K562 (cell line): ENCODE data around the gene SPHK2. TPM values are rescaled to one million over a fixed set of nuclear protein-coding genes. Genes with fewer than 3 reads are reported as not detected.

Experiments used
- ATAC-seq: fragments of 200-7000 bp; cut with Tn5 transposase; 3 replicates; pipeline ENCODE4 v1.9.1; 2020; ENCODE audit warnings: moderate library complexity
- BruUV-seq: library from RNA; stranded (reverse); fragments of 400-500 nt; replicated peaks from 2 replicates; lab custom pipeline; 2021; lab: Mats Ljungman, UMichigan
- CTCF ChIA-PET: fragments of 300-600 bp; formaldehyde crosslinking; extraction: SDS; loops from one replicate; lab custom pipeline; 2021; ENCODE audit warnings: low intra/inter-chr PET ratio; lab: Yijun Ruan, JAX
- POLR2A ChIA-PET: fragments of 300-600, 350-650 bp; sonication (Branson Sonifier 250); formaldehyde crosslinking; extraction: SDS; loops from one replicate; lab custom pipeline; 2021; ENCODE audit warnings: antibody characterized with exemption, inconsistent platforms; lab: Yijun Ruan, JAX
- DNase-seq, 4 experiments: peaks; one replicate each; pipeline versions ENCODE4 v3.0.0 to v3.0.0-alpha.2; 2011 to 2018; ENCODE audit warnings: low spot score in 3 of 4, mixed read lengths in 3 of 4; ENCODE audit errors: extremely low read depth in 1 of 4
- FAIRE-seq: peaks from 2 replicates; lab custom pipeline; 2011; peaks lifted over from hg19 to GRCh38; lab: Jason Lieb, UNC
- H2AFZ ChIP-seq: 2 replicates; pipeline ENCODE4 v1.6.0; 2011; ENCODE audit warnings: low read depth, low read length, control low read depth, inconsistent platforms
- H3K27ac ChIP-seq: fragments of 200-600 bp; 3 replicates; pipeline ENCODE4 v1.8.0; 2011; ENCODE audit warnings: low read depth, mild to moderate bottlenecking, control low read depth, inconsistent platforms, low read length, moderate library complexity, mixed read lengths; ENCODE audit errors: extremely low read depth
- H3K27me3 ChIP-seq, 2 experiments: fragments of 300-600 bp in 1 of 2; 2 replicates in 1 of 2; 3 replicates in 1 of 2; pipeline versions ENCODE4 v1.6.0 to v1.8.0; 2011; ENCODE audit warnings: inconsistent platforms in 2 of 2, low read length in 2 of 2, mild to moderate bottlenecking in 1 of 2, mixed read lengths in 1 of 2, moderate library complexity in 1 of 2; ENCODE audit not compliant: control insufficient read depth in 2 of 2, insufficient read depth in 2 of 2
- H3K36me3 ChIP-seq: fragments of 300-600 bp; 3 replicates; pipeline ENCODE4 v1.8.0; 2011; ENCODE audit warnings: mild to moderate bottlenecking, low read length, inconsistent platforms; ENCODE audit not compliant: control insufficient read depth, insufficient read depth
- H3K4me1 ChIP-seq, 2 experiments: fragments of 200-600 bp in 1 of 2; replicated peaks in 1 of 2; 2 replicates in 1 of 2; 3 replicates in 1 of 2; pipeline versions ENCODE4 v1.5.1 to v1.8.0; 2011; ENCODE audit warnings: inconsistent platforms in 2 of 2, low read length in 2 of 2, mild to moderate bottlenecking in 1 of 2, mixed read lengths in 1 of 2, moderate library complexity in 1 of 2; ENCODE audit not compliant: control insufficient read depth in 2 of 2, insufficient read depth in 2 of 2
- H3K4me2 ChIP-seq: 2 replicates; pipeline ENCODE4 v1.6.1; 2011; ENCODE audit warnings: low read length, control low read depth, inconsistent platforms, mixed read lengths; ENCODE audit not compliant: insufficient read depth
- H3K4me3 ChIP-seq: fragments of 200-600 bp; sonication (generic), shearing (Covaris generic); 2 replicates; pipeline ENCODE4 v1.5.1; 2016; ENCODE audit warnings: control low read depth, inconsistent platforms
- H3K79me2 ChIP-seq: fragments of 200-600 bp; 3 replicates; pipeline ENCODE4 v1.8.0; 2011; ENCODE audit warnings: low read length, inconsistent platforms; ENCODE audit not compliant: control insufficient read depth, insufficient read depth
- H3K9ac ChIP-seq, 2 experiments: 2 replicates each; pipeline versions ENCODE4 v1.6.0 to v1.6.1; 2011; ENCODE audit warnings: low read depth in 2 of 2, low read length in 2 of 2, control low read depth in 1 of 2, inconsistent platforms in 1 of 2, mild to moderate bottlenecking in 1 of 2, mixed read lengths in 1 of 2; ENCODE audit not compliant: insufficient read depth in 1 of 2
- H3K9me1 ChIP-seq: one replicate; pipeline ENCODE4 v1.6.0; 2011; ENCODE audit warnings: inconsistent platforms, mild to moderate bottlenecking, low read length, moderate library complexity; ENCODE audit not compliant: control insufficient read depth, insufficient read depth
- H3K9me3 ChIP-seq: replicated peaks from 2 replicates; pipeline ENCODE4 v1.5.1; 2011; ENCODE audit warnings: low read depth, low read length, inconsistent platforms; ENCODE audit not compliant: control insufficient read depth, insufficient read depth
- H4K20me1 ChIP-seq: replicated peaks from 2 replicates; pipeline ENCODE4 v1.6.1; 2011; ENCODE audit warnings: low read length, inconsistent platforms, mixed read lengths; ENCODE audit not compliant: control insufficient read depth, insufficient read depth
- BACH1 ChIP-seq: fragments of 200-800 bp; sonication (Bioruptor generic); IDR thresholded peaks from 2 replicates; pipeline ENCODE4 v1.6.1; 2016; ENCODE audit warnings: missing genetic modification characterization, missing compliant biosample characterization
- CC2D1A ChIP-seq: fragments of 450-650 bp; IDR thresholded peaks from 2 replicates; pipeline ENCODE4 v1.6.1; 2017; ENCODE audit warnings: mild to moderate bottlenecking
- CREB1 ChIP-seq, 2 experiments: sonication (generic) in 1 of 2; formaldehyde crosslinking in 1 of 2; IDR thresholded peaks; 2 replicates each; pipeline versions ENCODE4 v1.6.1 to v1.8.0; 2012 to 2022; ENCODE audit warnings: inconsistent platforms in 1 of 2, mild to moderate bottlenecking in 1 of 2, missing genetic modification reagents in 1 of 2, moderate library complexity in 1 of 2
- CXXC5 ChIP-seq: fragments of 250-450 bp; sonication (Bioruptor Pico); IDR thresholded peaks from 2 replicates; pipeline ENCODE4 v1.8.0; 2022; ENCODE audit warnings: inconsistent platforms, mild to moderate bottlenecking, moderate library complexity
- FOS ChIP-seq: IDR thresholded peaks from 3 replicates; pipeline ENCODE4 v1.6.1; 2011; ENCODE audit not compliant: insufficient read length; ENCODE audit errors: extremely low read depth
- FOXA1 ChIP-seq: fragments of 450-650 bp; IDR thresholded peaks from 2 replicates; pipeline ENCODE4 v1.6.1; 2016; ENCODE audit warnings: mild to moderate bottlenecking, borderline replicate concordance
- JUNB ChIP-seq: fragments of 450-650 bp; formaldehyde crosslinking; conservative IDR thresholded peaks from 2 replicates; pipeline ENCODE4 v1.4.0; 2020; ENCODE audit warnings: mild to moderate bottlenecking
- MAFF ChIP-seq: IDR thresholded peaks from 2 replicates; pipeline ENCODE4 v1.6.1; 2012; ENCODE audit warnings: low read length, improper control_type of control experiment
- POLR2B ChIP-seq: fragments of 450-650 bp; IDR thresholded peaks from 2 replicates; pipeline ENCODE4 v1.6.1; 2018; ENCODE audit warnings: low read depth; ENCODE audit not compliant: partially characterized antibody
- RBM34 ChIP-seq: fragments of 200-400 bp; formaldehyde crosslinking; IDR thresholded peaks from 2 replicates; pipeline ENCODE4 v1.6.1; 2018; ENCODE audit warnings: low read length, borderline replicate concordance; ENCODE audit not compliant: insufficient read depth
- SAFB2 ChIP-seq: fragments of 200-400 bp; formaldehyde crosslinking; IDR thresholded peaks from 2 replicates; pipeline ENCODE4 v1.6.1; 2018; ENCODE audit warnings: borderline replicate concordance, low read length, low read depth, moderate library complexity; ENCODE audit not compliant: severe bottlenecking
- ZKSCAN3 ChIP-seq: fragments of 250-450 bp; sonication (Bioruptor Pico); IDR thresholded peaks from 2 replicates; pipeline ENCODE4 v1.4.0; 2020
- ZKSCAN8 ChIP-seq: fragments of 200-800 bp; sonication (Bioruptor generic); IDR thresholded peaks from 2 replicates; pipeline ENCODE4 v1.6.1; 2016; ENCODE audit warnings: missing genetic modification characterization, missing compliant biosample characterization
- ZNF282 ChIP-seq: sonication (generic); formaldehyde crosslinking; IDR thresholded peaks from 2 replicates; pipeline ENCODE4 v1.8.1; 2023; ENCODE audit warnings: missing genetic modification reagents
- WGBS: fragments of 100-300 bp; shearing (Covaris generic); methylation state at CpG from one replicate; pipeline ENCODE4 v1.1.6; 2016; ENCODE audit warnings: low coverage, mixed read lengths; ENCODE audit not compliant: insufficient coverage; ENCODE audit errors: missing lambda C conversion rate; 5-methylcytosine and 5-hydroxymethylcytosine counted together
- in situ Hi-C: fragments of 300-500 bp; cut with MboI; formaldehyde crosslinking; loops from 4 replicates; pipeline ENCODE4 v1.15.0; 2018; ENCODE audit warnings: inconsistent platforms, mixed read lengths
- intact Hi-C: fragments of 100-400 bp; cut with micrococcal nuclease; formaldehyde crosslinking; loops from 2 replicates; pipeline ENCODE4 v1.14.2; 2022
- polyA plus RNA-seq, 8 experiments: library from polyadenylated mRNA; depleted of rRNA in 4 of 8; stranded (reverse) in 5 of 8; unstranded in 3 of 8; fragments of >200 nt; fragmentation: Nextera tagmentation in 2 of 8; fragmentation: Illumina TruSeq in 1 of 8; extraction: Ambion mirVana in 2 of 8; extraction: Trizol in 1 of 8; gene quantifications; 2 replicates each; pipeline versions ENCODE4 v1.2.1 to v1.2.3, GENCODE V29; 2011 to 2014; ENCODE audit warnings: inconsistent platforms in 1 of 8, missing spikeins in 1 of 8
- total RNA-seq, 7 experiments: library from RNA; depleted of rRNA in 6 of 7; stranded (reverse); fragments of >200 nt in 6 of 7; fragmentation: Illumina TruSeq in 2 of 7; extraction: Trizol in 2 of 7; gene quantifications; 2 replicates each; pipeline versions ENCODE4 v1.2.1 to v1.2.3, GENCODE V29; 2011 to 2021; ENCODE audit warnings: low replicate concordance in 1 of 7
- TF ChIP-seq, protein P1 (sequence below): IDR thresholded peaks from 2 replicates; pipeline ENCODE4 v1.6.1; 2011; ENCODE audit not compliant: insufficient read length; ENCODE audit errors: extremely low read depth
- TF ChIP-seq, protein P2 (sequence below): fragments of 150-350 bp; conservative IDR thresholded peaks from 2 replicates; pipeline ENCODE4 v1.6.1; 2014; ENCODE audit warnings: low read length

SPHK2 gene
- total and polyA plus RNA-seq, 9 of the 15 experiments (the other 6 are each of a cell fraction or from before 2014, with no cell fraction given): 0.10 to 15.2 (median 2.9) TPM

DNA sequence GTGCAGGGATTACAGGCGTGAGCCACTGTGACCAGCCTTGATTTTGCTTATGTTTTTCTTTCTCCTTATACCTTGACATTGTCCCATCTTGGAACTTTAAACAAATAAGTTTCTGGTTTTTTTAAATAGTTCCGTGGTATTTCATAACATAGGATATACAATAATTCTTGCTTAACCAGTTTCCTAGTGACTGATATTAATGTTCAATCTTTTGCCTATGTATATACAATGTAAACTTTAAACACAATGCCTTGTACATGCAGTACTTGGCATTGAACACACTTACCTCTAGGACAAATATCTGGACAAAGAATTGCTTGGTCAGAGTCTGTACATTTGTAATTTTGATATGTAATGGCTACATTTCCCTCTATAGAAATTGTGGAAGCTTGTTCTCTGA, 37.1 kb upstream of the SPHK2 start:
- POLR2A ChIA-PET: interaction anchor here (1.1 kb wide), 1 partner anchor 73 kb away, joined by 5 read pairs; no protein-coding TSS in a partner anchor
- Histone ChIP-seq H2AFZ (no peak overlapping the region), H4K20me1 (no peaks in the 10 kb centered on the region), H3K27me3 (no peaks in the 10 kb centered on the region), H3K36me3 (no peaks in the 10 kb centered on the region), H3K4me2 (no peak overlapping the region), H3K9me3 (no peaks in the 10 kb centered on the region), H3K9me1 (no peaks in the 10 kb centered on the region), H3K9ac (no peak overlapping the region), H3K4me1 (peaks cover 3 to 8% of the 10 kb centered on the region in 2 experiments; a peak in 1 of 5 replicates), H3K27ac (no peak overlapping the region), H3K79me2 (no peaks in the 10 kb centered on the region), H3K4me3 (no peak overlapping the region)
- WGBS: 38% methylated on average over 2 of the region's 2 CpGs
- in situ Hi-C loops (loop anchor here (5.0 to 25.0 kb wide), 2 partner anchors 75 to 1530 kb away; no protein-coding TSS in a partner anchor), intact Hi-C loops (loop anchor here (5.0 kb wide), 2 partner anchors 260 to 315 kb away; a partner anchor contains a TSS)
- DNase-seq (no peak), ATAC-seq (no peak), FAIRE-seq (no peak)
- CTCF ChIA-PET: no interaction called here
- no TSS peak for BruUV-seq
- TF ChIP-seq POLR2B (no peak), CREB1 (IDR thresholded peaks at IDR 0.05) (no peak), CREB1 (CRISPR knock-in tag; IDR thresholded peaks at IDR 0.05) (no peak), FOXA1 (no peak), SAFB2 (no peak), BACH1 (no peak), CXXC5 (CRISPR knock-in tag) (no peak), FOS (no peak), CC2D1A (no peak), ZKSCAN3 (CRISPR knock-in tag) (no peak), MAFF (no peak), ZNF282 (no peak), JUNB (CRISPR knock-in tag) (no peak), RBM34 (no peak), ZKSCAN8 (CRISPR knock-in tag) (no peak)
- TF ChIP-seq, protein P1, sequence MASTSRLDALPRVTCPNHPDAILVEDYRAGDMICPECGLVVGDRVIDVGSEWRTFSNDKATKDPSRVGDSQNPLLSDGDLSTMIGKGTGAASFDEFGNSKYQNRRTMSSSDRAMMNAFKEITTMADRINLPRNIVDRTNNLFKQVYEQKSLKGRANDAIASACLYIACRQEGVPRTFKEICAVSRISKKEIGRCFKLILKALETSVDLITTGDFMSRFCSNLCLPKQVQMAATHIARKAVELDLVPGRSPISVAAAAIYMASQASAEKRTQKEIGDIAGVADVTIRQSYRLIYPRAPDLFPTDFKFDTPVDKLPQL: no peak
- TF ChIP-seq, protein P2, sequence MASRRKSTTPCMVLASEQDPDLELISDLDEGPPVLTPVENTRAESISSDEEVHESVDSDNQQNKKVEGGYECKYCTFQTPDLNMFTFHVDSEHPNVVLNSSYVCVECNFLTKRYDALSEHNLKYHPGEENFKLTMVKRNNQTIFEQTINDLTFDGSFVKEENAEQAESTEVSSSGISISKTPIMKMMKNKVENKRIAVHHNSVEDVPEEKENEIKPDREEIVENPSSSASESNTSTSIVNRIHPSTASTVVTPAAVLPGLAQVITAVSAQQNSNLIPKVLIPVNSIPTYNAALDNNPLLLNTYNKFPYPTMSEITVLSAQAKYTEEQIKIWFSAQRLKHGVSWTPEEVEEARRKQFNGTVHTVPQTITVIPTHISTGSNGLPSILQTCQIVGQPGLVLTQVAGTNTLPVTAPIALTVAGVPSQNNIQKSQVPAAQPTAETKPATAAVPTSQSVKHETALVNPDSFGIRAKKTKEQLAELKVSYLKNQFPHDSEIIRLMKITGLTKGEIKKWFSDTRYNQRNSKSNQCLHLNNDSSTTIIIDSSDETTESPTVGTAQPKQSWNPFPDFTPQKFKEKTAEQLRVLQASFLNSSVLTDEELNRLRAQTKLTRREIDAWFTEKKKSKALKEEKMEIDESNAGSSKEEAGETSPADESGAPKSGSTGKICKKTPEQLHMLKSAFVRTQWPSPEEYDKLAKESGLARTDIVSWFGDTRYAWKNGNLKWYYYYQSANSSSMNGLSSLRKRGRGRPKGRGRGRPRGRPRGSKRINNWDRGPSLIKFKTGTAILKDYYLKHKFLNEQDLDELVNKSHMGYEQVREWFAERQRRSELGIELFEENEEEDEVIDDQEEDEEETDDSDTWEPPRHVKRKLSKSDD: no peak
